ENCODE data around the gene SCAPER.
"Not testable (repeated sequence)": the region's sequence is repeated elsewhere in the genome, so short reads cannot be mapped to it uniquely, and the experiment has no call there.

GRCh38 chr15:76873066-76873465 lies 32.1 kb downstream of the SCAPER start:
- not testable (repeated sequence) for TF ChIP-seq CTCF, POLR2AphosphoS5, POLR2A (IDR thresholded peaks at IDR 0.05)

Measured in breast epithelium (tissue), 3 donors.